ENCODE data around the gene FSTL4.

FSTL4 gene

DNA sequence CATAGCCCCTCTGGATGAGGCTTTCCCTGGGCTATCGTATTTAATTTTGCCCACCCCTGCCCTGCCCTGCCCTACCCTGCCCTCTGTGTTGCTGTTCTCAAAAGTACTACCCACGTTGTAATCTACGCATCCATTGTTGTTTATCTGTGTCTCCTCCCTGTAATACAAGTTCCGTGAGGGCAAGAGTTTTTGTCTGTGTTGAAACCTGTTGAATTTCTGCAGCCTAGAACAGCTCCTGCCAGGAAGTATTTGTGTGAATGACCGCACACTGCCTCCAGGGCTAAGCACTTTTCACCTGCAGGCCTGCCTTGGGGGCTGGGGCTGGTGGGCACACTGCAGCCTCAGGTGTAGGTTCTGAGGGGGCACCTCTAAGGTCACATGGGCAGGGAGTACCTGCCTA lies 315.7 kb downstream of the FSTL4 start:
- no peak for FAIRE-seq
- DNase-seq (ENCODE audit: insufficient read length, low spot score): no peak
- TF ChIP-seq, protein P1, sequence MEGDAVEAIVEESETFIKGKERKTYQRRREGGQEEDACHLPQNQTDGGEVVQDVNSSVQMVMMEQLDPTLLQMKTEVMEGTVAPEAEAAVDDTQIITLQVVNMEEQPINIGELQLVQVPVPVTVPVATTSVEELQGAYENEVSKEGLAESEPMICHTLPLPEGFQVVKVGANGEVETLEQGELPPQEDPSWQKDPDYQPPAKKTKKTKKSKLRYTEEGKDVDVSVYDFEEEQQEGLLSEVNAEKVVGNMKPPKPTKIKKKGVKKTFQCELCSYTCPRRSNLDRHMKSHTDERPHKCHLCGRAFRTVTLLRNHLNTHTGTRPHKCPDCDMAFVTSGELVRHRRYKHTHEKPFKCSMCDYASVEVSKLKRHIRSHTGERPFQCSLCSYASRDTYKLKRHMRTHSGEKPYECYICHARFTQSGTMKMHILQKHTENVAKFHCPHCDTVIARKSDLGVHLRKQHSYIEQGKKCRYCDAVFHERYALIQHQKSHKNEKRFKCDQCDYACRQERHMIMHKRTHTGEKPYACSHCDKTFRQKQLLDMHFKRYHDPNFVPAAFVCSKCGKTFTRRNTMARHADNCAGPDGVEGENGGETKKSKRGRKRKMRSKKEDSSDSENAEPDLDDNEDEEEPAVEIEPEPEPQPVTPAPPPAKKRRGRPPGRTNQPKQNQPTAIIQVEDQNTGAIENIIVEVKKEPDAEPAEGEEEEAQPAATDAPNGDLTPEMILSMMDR (IDR thresholded peaks at IDR 0.05; ENCODE audit: insufficient read depth, missing control alignments): no peak

DNA sequence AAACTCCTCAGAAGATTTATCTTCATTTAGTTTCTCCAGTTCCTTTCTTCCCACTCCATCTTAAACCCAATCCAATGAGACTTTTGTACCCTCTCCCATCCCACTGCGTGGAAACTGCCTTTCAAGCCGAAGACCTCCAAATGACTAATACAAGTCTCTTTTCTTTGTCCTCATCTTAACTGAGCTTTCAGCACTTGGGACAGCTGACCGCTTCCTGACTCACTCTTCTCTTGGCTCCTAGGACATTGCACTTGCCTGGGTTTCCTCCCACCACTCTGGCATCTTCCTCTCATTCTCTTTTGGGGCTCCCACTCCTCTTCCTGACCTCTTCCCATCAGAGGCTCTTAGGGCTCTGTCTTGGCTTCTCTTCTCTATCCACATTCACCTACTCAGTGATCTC lies 316.8 kb downstream of the FSTL4 start:
- DNase-seq (ENCODE audit: insufficient read length, low spot score): no peak

DNA sequence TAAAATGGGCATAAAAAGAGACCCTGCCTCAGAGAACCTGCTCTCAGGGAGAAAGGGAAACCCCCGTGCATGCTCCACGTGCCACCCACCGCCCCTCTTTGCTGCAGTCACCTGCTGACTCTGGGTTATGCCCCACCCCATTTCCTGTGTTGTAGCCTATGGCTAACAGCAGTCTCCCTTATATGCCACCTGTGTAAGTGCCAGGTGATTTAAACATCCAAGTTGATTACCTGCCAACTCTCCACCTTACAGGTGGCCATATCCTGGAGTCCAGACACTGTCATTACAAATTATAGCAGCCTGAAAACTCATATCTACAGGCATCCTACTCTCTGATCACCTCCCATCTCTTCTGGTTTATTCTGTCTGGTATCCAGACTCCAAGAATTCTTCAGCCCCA lies 318.0 kb downstream of the FSTL4 start:
- DNase-seq (ENCODE audit: insufficient read length, low spot score) (no peak), FAIRE-seq (no peak)
- TF ChIP-seq, protein P1 (IDR thresholded peaks at IDR 0.05; ENCODE audit: insufficient read depth, missing control alignments): no peak

More for the DNA sequence above, 316.8 kb downstream of the FSTL4 start:
- FAIRE-seq: no peak
- TF ChIP-seq, protein P1 (IDR thresholded peaks at IDR 0.05; ENCODE audit: insufficient read depth, missing control alignments): no peak

DNA sequence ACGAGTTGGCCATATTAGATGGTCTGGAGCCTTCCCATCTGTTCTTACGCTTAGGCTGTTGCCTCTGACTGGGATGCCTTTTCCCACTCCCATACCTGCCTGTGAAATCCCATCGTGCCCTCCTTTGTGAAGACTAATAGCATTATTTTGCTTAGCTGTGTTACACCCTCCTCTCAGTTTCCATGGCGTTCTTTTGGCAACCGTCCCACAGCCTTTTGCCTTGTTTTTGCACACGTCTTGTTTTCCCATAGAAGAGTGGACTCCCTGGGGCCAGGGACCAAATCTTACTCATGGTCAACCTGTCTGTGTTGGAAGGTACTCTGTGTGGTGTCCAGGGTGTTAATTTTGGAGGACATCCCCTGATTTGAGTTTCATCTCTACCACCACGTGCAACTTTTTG lies 318.4 kb downstream of the FSTL4 start:
- FAIRE-seq (no peak), DNase-seq (ENCODE audit: insufficient read length, low spot score) (no peak)
- TF ChIP-seq, protein P1 (IDR thresholded peaks at IDR 0.05; ENCODE audit: insufficient read depth, missing control alignments): no peak

DNA sequence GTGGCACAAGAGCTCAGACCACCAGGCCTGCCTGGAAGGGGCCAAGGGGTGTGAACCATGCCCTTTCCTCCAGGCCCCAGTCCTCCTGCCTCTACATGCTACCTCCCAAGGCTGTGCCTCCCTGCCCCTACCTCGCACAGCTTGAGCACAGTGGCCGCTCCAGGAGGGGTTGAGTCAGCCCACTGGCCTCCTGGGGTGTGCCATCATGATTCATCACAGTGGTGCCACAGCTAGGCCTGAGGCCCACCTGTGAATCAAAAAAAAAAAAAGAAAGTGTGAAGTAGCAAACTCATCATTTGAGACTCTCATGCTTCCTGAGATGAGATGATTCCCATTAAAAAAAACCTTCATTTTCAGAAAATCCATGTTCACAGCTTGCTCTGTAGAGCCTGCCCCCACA lies 320.0 kb downstream of the FSTL4 start:
- no peak for DNase-seq (ENCODE audit: insufficient read length, low spot score)

DNA sequence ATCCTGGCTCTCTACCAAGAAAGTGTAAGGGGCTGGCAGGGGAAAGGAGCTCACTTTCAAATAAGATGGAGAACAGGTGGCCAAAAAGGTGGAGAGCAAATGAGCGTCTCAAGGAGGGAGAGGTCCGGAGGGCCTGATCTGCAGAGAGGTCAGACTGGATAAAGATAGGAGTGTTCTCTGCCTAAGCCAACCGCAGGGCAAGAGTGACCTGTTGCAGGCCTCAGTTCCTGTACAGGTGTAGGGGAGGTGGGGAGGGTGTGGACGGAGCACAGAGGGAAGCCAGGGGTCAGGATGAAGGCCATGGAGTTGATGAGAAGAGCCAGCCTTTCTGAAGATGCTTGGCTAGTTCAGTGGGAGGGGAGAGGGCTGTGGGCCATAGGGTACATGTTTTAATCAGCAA lies 320.8 kb downstream of the FSTL4 start:
- no peak for FAIRE-seq
- DNase-seq (ENCODE audit: insufficient read length, low spot score): no peak
- TF ChIP-seq, protein P1 (IDR thresholded peaks at IDR 0.05; ENCODE audit: insufficient read depth, missing control alignments): no peak

More for the DNA sequence above, 320.0 kb downstream of the FSTL4 start:
- TF ChIP-seq, protein P1 (IDR thresholded peaks at IDR 0.05; ENCODE audit: insufficient read depth, missing control alignments): no peak
- FAIRE-seq: no peak

DNA sequence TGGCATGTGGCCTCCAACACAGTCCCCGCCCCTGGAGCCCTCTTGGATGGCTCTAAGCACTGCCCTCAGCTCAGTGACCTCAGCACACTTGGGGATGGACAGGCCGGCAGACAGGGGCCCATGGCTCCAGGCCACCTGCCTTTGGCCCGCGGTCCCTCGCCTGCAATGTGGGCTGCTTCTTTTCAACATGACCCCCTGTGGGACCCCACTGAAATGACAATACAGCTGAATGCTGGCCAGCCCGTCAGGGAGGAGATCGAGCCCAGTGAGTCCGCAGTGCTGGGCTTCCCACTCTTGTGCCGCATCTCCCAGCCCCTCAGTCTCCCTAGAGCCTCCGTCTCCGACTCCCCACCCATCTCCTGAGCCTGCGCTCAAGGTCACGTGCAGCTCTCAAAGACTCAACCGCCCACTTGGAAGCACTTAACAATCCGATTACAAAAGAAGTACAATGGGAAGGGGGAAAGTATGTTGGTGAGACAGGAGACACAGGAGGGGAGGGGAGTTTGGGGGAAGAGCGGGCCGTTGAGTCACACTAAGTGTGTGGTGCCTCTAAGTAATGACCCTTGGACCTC lies 321.6 kb downstream of the FSTL4 start:
- TF ChIP-seq, protein P1 (IDR thresholded peaks at IDR 0.05; ENCODE audit: insufficient read depth, missing control alignments): no peak
- DNase-seq (ENCODE audit: insufficient read length, low spot score): no peak
- FAIRE-seq: no peak

Data from D721Med (cell line).